ENCODE data around the gene WRAP53. TPM values are rescaled to one million over a fixed set of nuclear protein-coding genes. Genes with fewer than 3 reads are reported as not detected.

The WRAP53 gene
- total and polyA plus RNA-seq, 2 experiments from 2014 or later = 7.8 to 12.0 TPM

GRCh38 chr17:7739746-7740145 lies 51.5 kb downstream of the WRAP53 start:
- Histone ChIP-seq H3K9me2 (replicated peaks; ENCODE audit: insufficient read depth) (no peaks in the 10 kb centered on the region), H3K4me2 (no peak overlapping the region), H3K4me1 (ENCODE audit: insufficient read depth) (no peaks in the 10 kb centered on the region), H3K36me3 (replicated peaks; ENCODE audit: insufficient read depth, low read depth) (no peaks in the 10 kb centered on the region), H4K20me1 (ENCODE audit: insufficient read depth, poor library complexity, severe bottlenecking) (no peaks in the 10 kb centered on the region), H3K79me2 (no peaks in the 10 kb centered on the region), H2AFZ (no peak overlapping the region), H3K27me3 (peaks cover 3% of the 10 kb centered on the region), H3K9me3 (ENCODE audit: low read depth) (no peaks in the 10 kb centered on the region), H3K4me3 (no peak overlapping the region), H3K27ac (no peak overlapping the region)
- WGBS (ENCODE audit: low lambda C conversion rate, missing lambda C conversion rate) = 88% methylated on average over 13 of the region's 14 CpGs
- no peak for DNase-seq (ENCODE audit: low spot score)
- TF ChIP-seq CTCF (IDR thresholded peaks at IDR 0.05; ENCODE audit: poor library complexity) (no peak), EZH2phosphoT487 (IDR thresholded peaks at IDR 0.05; ENCODE audit: low read depth, severe bottlenecking, unreplicated experiment) (no peak), EZH2 (IDR thresholded peaks at IDR 0.05; ENCODE audit: borderline replicate concordance) (no peak)

GRCh38 chr17:7740481-7741001 lies 52.3 kb downstream of the WRAP53 start:
- H3K9me3 ChIP-seq (ENCODE audit: low read depth) = no peaks in the 10 kb centered on the region

DNA sequence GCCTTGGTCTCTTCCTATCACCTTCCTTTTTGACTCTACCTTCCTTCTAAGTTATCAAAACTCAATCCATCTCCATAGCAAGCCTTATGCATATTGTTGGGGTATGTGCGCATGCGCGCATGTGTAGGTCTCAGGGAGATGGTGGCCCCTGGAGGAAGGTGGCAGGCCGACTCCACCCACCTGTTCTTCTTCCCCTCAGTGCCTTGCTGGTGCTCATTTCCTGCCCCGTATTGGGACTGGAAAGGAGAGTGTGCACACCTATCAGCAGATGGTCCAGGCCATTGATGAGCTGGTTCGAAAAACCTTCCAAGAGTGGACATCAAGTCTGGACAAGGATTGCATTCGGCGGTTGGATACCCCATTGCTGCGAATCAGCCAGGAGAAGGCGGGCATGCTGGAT lies 54.5 kb downstream of the WRAP53 start:
- peaks cover 13% of the 10 kb centered on the region for H3K4me1 ChIP-seq (ENCODE audit: insufficient read depth)
- no peaks in the 10 kb centered on the region for H3K9me2 ChIP-seq (replicated peaks; ENCODE audit: insufficient read depth)
- H4K20me1 ChIP-seq (ENCODE audit: insufficient read depth, poor library complexity, severe bottlenecking) = no peaks in the 10 kb centered on the region
- H3K36me3 ChIP-seq (replicated peaks; ENCODE audit: insufficient read depth, low read depth) = no peaks in the 10 kb centered on the region
- no peak overlapping the region for H2AFZ ChIP-seq
- no peak overlapping the region for H3K4me3 ChIP-seq
- TF ChIP-seq CTCF (IDR thresholded peaks at IDR 0.05; ENCODE audit: poor library complexity) (no peak), EZH2 (IDR thresholded peaks at IDR 0.05; ENCODE audit: borderline replicate concordance) (no peak), EZH2phosphoT487 (IDR thresholded peaks at IDR 0.05; ENCODE audit: low read depth, severe bottlenecking, unreplicated experiment) (no peak)
- H3K27me3 ChIP-seq = peaks cover 3% of the 10 kb centered on the region
- no peak overlapping the region for H3K4me2 ChIP-seq
- H3K9me3 ChIP-seq (ENCODE audit: low read depth) = no peaks in the 10 kb centered on the region
- DNase-seq (ENCODE audit: low spot score) = no peak
- H3K79me2 ChIP-seq = no peaks in the 10 kb centered on the region
- WGBS (ENCODE audit: low lambda C conversion rate, missing lambda C conversion rate) = 82% methylated on average over 10 of the region's 10 CpGs
- no peak overlapping the region for H3K27ac ChIP-seq

More at GRCh38 chr17:7740481-7741001, 52.3 kb downstream of the WRAP53 start:
- Histone ChIP-seq H3K9me2 (replicated peaks; ENCODE audit: insufficient read depth) (no peaks in the 10 kb centered on the region), H3K4me1 (ENCODE audit: insufficient read depth) (peaks cover 3% of the 10 kb centered on the region), H3K36me3 (replicated peaks; ENCODE audit: insufficient read depth, low read depth) (no peaks in the 10 kb centered on the region), H2AFZ (no peak overlapping the region), H3K27me3 (peaks cover 3% of the 10 kb centered on the region), H3K4me3 (no peak overlapping the region), H4K20me1 (ENCODE audit: insufficient read depth, poor library complexity, severe bottlenecking) (no peaks in the 10 kb centered on the region), H3K27ac (no peak overlapping the region), H3K4me2 (no peak overlapping the region), H3K79me2 (no peaks in the 10 kb centered on the region)
- no peak for TF ChIP-seq EZH2 (IDR thresholded peaks at IDR 0.05; ENCODE audit: borderline replicate concordance)
- TF ChIP-seq EZH2phosphoT487 (IDR thresholded peaks at IDR 0.05; ENCODE audit: low read depth, severe bottlenecking, unreplicated experiment) = no peak
- no peak for TF ChIP-seq CTCF (IDR thresholded peaks at IDR 0.05; ENCODE audit: poor library complexity)
- DNase-seq (ENCODE audit: low spot score) = no peak
- WGBS (ENCODE audit: low lambda C conversion rate, missing lambda C conversion rate) = 92% methylated on average over 39 of the region's 42 CpGs

Measured in hepatocyte (in vitro differentiated cells).